ENCODE data around the gene LHPP.

- TF ChIP-seq EZH2 (IDR thresholded peaks at IDR 0.05; ENCODE audit: low read depth, unreplicated experiment) (no peak), POLR2AphosphoS5 (IDR thresholded peaks at IDR 0.05; ENCODE audit: low read depth) (no peak)
- TF ChIP-seq, protein P1, sequence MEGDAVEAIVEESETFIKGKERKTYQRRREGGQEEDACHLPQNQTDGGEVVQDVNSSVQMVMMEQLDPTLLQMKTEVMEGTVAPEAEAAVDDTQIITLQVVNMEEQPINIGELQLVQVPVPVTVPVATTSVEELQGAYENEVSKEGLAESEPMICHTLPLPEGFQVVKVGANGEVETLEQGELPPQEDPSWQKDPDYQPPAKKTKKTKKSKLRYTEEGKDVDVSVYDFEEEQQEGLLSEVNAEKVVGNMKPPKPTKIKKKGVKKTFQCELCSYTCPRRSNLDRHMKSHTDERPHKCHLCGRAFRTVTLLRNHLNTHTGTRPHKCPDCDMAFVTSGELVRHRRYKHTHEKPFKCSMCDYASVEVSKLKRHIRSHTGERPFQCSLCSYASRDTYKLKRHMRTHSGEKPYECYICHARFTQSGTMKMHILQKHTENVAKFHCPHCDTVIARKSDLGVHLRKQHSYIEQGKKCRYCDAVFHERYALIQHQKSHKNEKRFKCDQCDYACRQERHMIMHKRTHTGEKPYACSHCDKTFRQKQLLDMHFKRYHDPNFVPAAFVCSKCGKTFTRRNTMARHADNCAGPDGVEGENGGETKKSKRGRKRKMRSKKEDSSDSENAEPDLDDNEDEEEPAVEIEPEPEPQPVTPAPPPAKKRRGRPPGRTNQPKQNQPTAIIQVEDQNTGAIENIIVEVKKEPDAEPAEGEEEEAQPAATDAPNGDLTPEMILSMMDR (conservative IDR thresholded peaks at IDR 0.05; ENCODE audit: low read depth in 2 of 2) = peak; percentile 53 to 88
Observed at GRCh38 chr10:124539935-124540641, 78.5 kb downstream of the LHPP start.

Measured in GM23338 (cell line).